A549 treated with AZD9567 at 1 μM for 4 hours (cell line): ENCODE measurements around the gene TEX50. TPM values are rescaled to one million over a fixed set of nuclear protein-coding genes. Genes with fewer than 3 reads are reported as not detected.

ENCODE experiments used
- total RNA-seq: library from RNA; stranded (reverse); fragments of 200-300 nt; extraction: Qiagen RNA extraction; gene quantifications from 5 replicates; pipeline ENCODE4 v1.2.3, GENCODE V29; 2022; ENCODE audit not compliant: insufficient read depth

Gene TEX50
- total RNA-seq = not detected in 5 replicates

GRCh38 chr1:173635116-173635515 lies at the start of gene TEX50:
TEX50 (plus strand) TSS chr1:173635338; CDS start chr1:173635522, 184 bp downstream.

GRCh38 chr1:173603056-173603591 lies 32.0 kb upstream of the TEX50 start, which contains the start of gene SLC9C2:
SLC9C2 (minus strand) TSS chr1:173603072; CDS start chr1:173601776, 1,296 bp downstream.

GRCh38 chr1:173669491-173669941 lies 34.4 kb downstream of the TEX50 start, which contains the start of gene ANKRD45:
ANKRD45 (minus strand) TSS chr1:173669851; CDS start chr1:173659418, 10,433 bp downstream.

Other genes starting within 250 kb of the TEX50 start
- 300 to 353 TPM (median 325 TPM) in 5 replicates for gene PRDX6, start 158.0 kb upstream of the TEX50 start, total RNA-seq
- gene SLC9C2, start 32.3 kb upstream of the TEX50 start, total RNA-seq = not detected in 5 replicates
- 0.11 to 0.16 TPM (median 0.12 TPM) in 4 of 5 replicates, not detected in the other for gene ANKRD45, start 34.5 kb downstream of the TEX50 start, total RNA-seq
- 11.7 to 21.0 TPM (median 14.3 TPM) in 5 replicates for gene KLHL20, start 79.6 kb downstream of the TEX50 start, total RNA-seq
- gene DARS2, start 189.3 kb downstream of the TEX50 start, total RNA-seq = 36.9 to 41.1 TPM (median 39.7 TPM) in 5 replicates
- 11.8 to 16.4 TPM (median 13.7 TPM) in 5 replicates for gene CENPL, start 189.5 kb downstream of the TEX50 start, total RNA-seq
- 318 to 427 TPM (median 328 TPM) in 5 replicates for gene GAS5, start 232.7 kb downstream of the TEX50 start, total RNA-seq
- gene ZBTB37, start 233.0 kb downstream of the TEX50 start, total RNA-seq = 0.70 to 1.6 TPM (median 1.5 TPM) in 5 replicates